Ascending aorta (tissue), 2 donors: Measurements from ENCODE around the gene ARAF. TPM values are rescaled to one million over a fixed set of nuclear protein-coding genes. Genes with fewer than 3 reads are reported as not detected.

ENCODE experiments used
- DNase-seq, 2 donors: peaks; one replicate each; pipeline ENCODE4 v3.0.0-alpha.2; 2019; ENCODE audit warnings: low spot score in 2 of 2
- H3K27ac ChIP-seq, 2 donors: fragments of 200-600 bp; sonication (generic); one replicate each; pipeline ENCODE4 v1.5.1; 2016 to 2017; ENCODE audit warnings: mild to moderate bottlenecking in 1 of 2
- H3K27me3 ChIP-seq: fragments of 200-600 bp; sonication (generic); one replicate; pipeline ENCODE4 v1.5.1; 2017
- H3K36me3 ChIP-seq, 2 donors: fragments of 200-600 bp; sonication (generic); one replicate each; pipeline ENCODE4 v1.5.1; 2016
- H3K4me1 ChIP-seq, 2 donors: fragments of 200-600 bp; sonication (generic); one replicate each; pipeline ENCODE4 v1.5.1; 2016 to 2017; ENCODE audit warnings: mild to moderate bottlenecking in 1 of 2
- H3K4me3 ChIP-seq, 2 donors: fragments of 200-600 bp; sonication (generic); one replicate each; pipeline ENCODE4 v1.5.1; 2016 to 2017; ENCODE audit warnings: mild to moderate bottlenecking in 1 of 2
- H3K9me3 ChIP-seq, 2 donors: fragments of 200-600 bp; sonication (generic); one replicate each; pipeline ENCODE4 v1.5.1; 2016
- CTCF ChIP-seq, 3 experiments: fragments of 200-600 bp in 2 of 3; fragments of 450-650 bp in 1 of 3; sonication (generic) in 2 of 3; IDR thresholded peaks; one replicate each; pipeline ENCODE4 v1.5.1; 2016 to 2019; ENCODE audit warnings: antibody characterized with exemption in 3 of 3, mild to moderate bottlenecking in 1 of 3, moderate library complexity in 1 of 3
- intact Hi-C: fragments of 100-400 bp; cut with DNase I; formaldehyde crosslinking; loops from one replicate; pipeline ENCODE4 v1.15.1; 2023
- total RNA-seq: library from RNA; depleted of rRNA; stranded (reverse); fragments of >200 nt; gene quantifications from one replicate; pipeline ENCODE4 v1.1.0, GENCODE V29; 2016

ARAF gene
- total RNA-seq, 1 donor from 2014 or later, result 56.1 TPM

DNA sequence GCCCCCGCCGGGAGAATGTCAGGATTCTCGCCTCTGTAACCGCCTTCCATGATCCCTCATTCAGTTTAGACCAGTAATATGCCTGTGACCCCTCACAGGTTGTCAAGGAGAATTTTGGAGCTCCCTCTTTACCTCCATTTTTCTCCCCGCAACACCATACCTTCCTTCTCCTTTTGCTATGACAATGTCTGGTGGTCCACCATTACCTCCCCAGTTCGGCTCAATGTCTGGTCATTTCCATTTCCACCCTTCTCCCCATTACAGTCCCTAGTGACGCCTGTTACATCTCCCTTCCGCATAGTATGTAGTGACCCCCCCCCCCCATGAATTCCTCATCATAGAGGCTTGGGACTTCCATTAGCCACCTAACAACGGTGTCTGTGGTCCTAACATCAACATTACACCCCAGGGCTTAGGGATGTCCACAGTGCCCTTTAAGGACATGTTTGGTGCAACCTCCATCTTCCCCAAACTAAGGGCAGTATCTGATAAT, 700 bp downstream of the ARAF start:
- peak overlapping the region; percentile 85 to 95 for H3K27ac ChIP-seq
- no peak for TF ChIP-seq CTCF (IDR thresholded peaks at IDR 0.05)
- no peak for DNase-seq
- peak overlapping the region; percentile 53 to 63 for H3K4me3 ChIP-seq
- H3K36me3 ChIP-seq, result peaks cover 12 to 15% of the 10 kb centered on the region in 2 donors
- no peaks in the 10 kb centered on the region for H3K9me3 ChIP-seq
- H3K4me1 ChIP-seq, result peaks cover 0 to 6% of the 10 kb centered on the region in 2 donors
- H3K27me3 ChIP-seq, result no peaks in the 10 kb centered on the region
- intact Hi-C loops, result loop anchor here (1.0 to 10.0 kb wide), 4 partner anchors 21 to 273 kb away; partner anchors contain the start of genes ELK1, TIMP1 and ZNF81

DNA sequence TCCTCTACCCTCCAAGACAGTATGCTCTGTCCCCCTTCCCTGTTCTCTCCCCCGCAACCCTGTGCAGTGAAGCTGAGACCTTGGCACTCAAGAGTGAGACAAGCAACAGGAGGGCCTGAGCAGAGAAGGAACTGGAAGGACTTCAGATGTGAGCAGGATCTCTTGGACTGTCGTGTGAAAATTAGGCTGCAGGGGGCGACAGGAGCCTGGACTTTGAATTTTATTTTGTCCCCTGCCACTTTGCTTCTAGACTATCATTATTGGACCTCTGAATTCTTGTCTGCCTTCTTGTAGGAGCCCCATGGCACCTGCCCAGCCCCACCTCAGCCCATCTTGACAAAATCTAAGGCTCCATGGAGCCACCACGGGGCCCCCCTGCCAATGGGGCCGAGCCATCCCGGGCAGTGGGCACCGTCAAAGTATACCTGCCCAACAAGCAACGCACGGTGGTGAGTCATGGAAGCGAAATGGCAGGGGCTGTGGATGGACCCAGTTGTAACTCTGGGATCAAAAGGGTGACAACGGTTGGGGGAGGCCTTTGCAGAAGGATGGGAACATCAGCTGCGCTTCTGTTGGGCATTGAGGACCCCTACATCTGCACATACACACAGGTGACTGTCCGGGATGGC, 1.7 kb downstream of the ARAF start:
- Histone ChIP-seq H3K36me3 (peaks cover 21 to 25% of the 10 kb centered on the region in 2 donors), H3K4me3 (peak overlapping the region in 1 of 2 donors; percentile 63), H3K27me3 (no peaks in the 10 kb centered on the region), H3K9me3 (no peaks in the 10 kb centered on the region), H3K27ac (no peak overlapping the region), H3K4me1 (peaks cover 0 to 6% of the 10 kb centered on the region in 2 donors)
- DNase-seq, result no peak
- intact Hi-C loops, result loop anchor here (10.0 kb wide), 1 partner anchor 272 kb away; the partner anchor contains the start of gene ZNF81
- peak in 1 of 3 experiments; percentile 35 for TF ChIP-seq CTCF (IDR thresholded peaks at IDR 0.05)

- Histone ChIP-seq H3K27me3 (no peaks in the 10 kb centered on the region), H3K27ac (no peak overlapping the region), H3K36me3 (peaks cover 21 to 29% of the 10 kb centered on the region in 2 donors), H3K4me3 (no peak overlapping the region), H3K4me1 (peaks cover 0 to 6% of the 10 kb centered on the region in 2 donors), H3K9me3 (no peaks in the 10 kb centered on the region)
- intact Hi-C loops, result loop anchor here (10.0 kb wide), 1 partner anchor 271 kb away; the partner anchor contains the start of gene ZNF81
- no peak for TF ChIP-seq CTCF (IDR thresholded peaks at IDR 0.05)
- DNase-seq, result no peak
These were observed 2.9 kb downstream of the ARAF start for GRCh38 chrX:47563801-47564315.

GRCh38 chrX:47564438-47565085, 3.6 kb downstream of the ARAF start:
- H3K27me3 ChIP-seq, result no peaks in the 10 kb centered on the region
- DNase-seq, result no peak
- H3K9me3 ChIP-seq, result no peaks in the 10 kb centered on the region
- H3K4me3 ChIP-seq, result no peak overlapping the region
- peaks cover 21 to 36% of the 10 kb centered on the region in 2 donors for H3K36me3 ChIP-seq
- no peak overlapping the region for H3K27ac ChIP-seq
- intact Hi-C loops, result loop anchor here (10.0 kb wide), 1 partner anchor 270 kb away; the partner anchor contains the start of gene ZNF81
- no peak for TF ChIP-seq CTCF (IDR thresholded peaks at IDR 0.05)
- H3K4me1 ChIP-seq, result peaks cover 0 to 6% of the 10 kb centered on the region in 2 donors

DNA sequence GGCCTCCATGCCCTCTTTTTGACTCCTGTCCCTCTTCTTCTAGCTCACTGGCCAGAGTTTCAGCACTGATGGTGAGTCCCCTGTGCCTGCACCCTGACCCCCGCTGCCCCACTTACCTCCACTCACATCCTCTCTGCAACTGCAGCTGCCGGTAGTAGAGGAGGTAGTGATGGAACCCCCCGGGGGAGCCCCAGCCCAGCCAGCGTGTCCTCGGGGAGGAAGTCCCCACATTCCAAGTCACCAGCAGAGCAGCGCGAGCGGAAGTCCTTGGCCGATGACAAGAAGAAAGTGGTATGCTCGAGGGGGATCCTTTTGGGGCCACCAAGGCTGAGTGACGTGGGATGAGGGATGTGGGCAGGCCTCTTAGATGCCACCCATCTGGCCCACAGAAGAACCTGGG, 5.8 kb downstream of the ARAF start:
- Histone ChIP-seq H3K4me3 (no peak overlapping the region), H3K27ac (no peak overlapping the region), H3K36me3 (peaks cover 21 to 44% of the 10 kb centered on the region in 2 donors), H3K4me1 (peaks cover 0 to 6% of the 10 kb centered on the region in 2 donors), H3K27me3 (no peaks in the 10 kb centered on the region), H3K9me3 (no peaks in the 10 kb centered on the region)
- DNase-seq, result no peak
- TF ChIP-seq CTCF (IDR thresholded peaks at IDR 0.05), result no peak
- intact Hi-C loops, result loop anchor here (10.0 kb wide), 1 partner anchor 268 kb away; the partner anchor contains the start of gene ZNF81
